Parathyroid adenoma (tissue), 2 donors: ENCODE data around the gene AHSG.

ENCODE experiments used
- H2AFZ ChIP-seq: fragments of 300-600 bp; sonication (generic); one replicate; pipeline ENCODE4 v1.7.0; 2017; ENCODE audit warnings: antibody characterized with exemption, mild to moderate bottlenecking
- H3K27ac ChIP-seq: fragments of 300-600 bp; sonication (generic); one replicate; pipeline ENCODE4 v1.7.0; 2017
- H3K27me3 ChIP-seq: fragments of 300-600 bp; sonication (generic); one replicate; pipeline ENCODE4 v1.7.0; 2017; ENCODE audit warnings: low read length; ENCODE audit not compliant: control insufficient read depth, insufficient read depth
- H3K36me3 ChIP-seq: fragments of 300-600 bp; sonication (generic); one replicate; pipeline ENCODE4 v1.7.0; 2017; ENCODE audit warnings: low read length; ENCODE audit not compliant: control insufficient read depth, insufficient read depth
- H3K4me1 ChIP-seq: fragments of 300-600 bp; sonication (generic); one replicate; pipeline ENCODE4 v1.7.0; 2017; ENCODE audit warnings: control low read depth
- H3K4me2 ChIP-seq: fragments of 300-600 bp; sonication (generic); one replicate; pipeline ENCODE4 v1.7.0; 2017; ENCODE audit warnings: low read length
- H3K4me3 ChIP-seq: fragments of 300-600 bp; sonication (generic); one replicate; pipeline ENCODE4 v1.7.0; 2017; ENCODE audit warnings: low read depth, low read length
- H3K79me2 ChIP-seq: fragments of 300-600 bp; sonication (generic); one replicate; pipeline ENCODE4 v1.7.0; 2017; ENCODE audit warnings: control low read depth
- H3K9ac ChIP-seq: fragments of 300-600 bp; sonication (generic); one replicate; pipeline ENCODE4 v1.7.0; 2017; ENCODE audit warnings: mild to moderate bottlenecking
- H3K9me3 ChIP-seq: fragments of 300-600 bp; sonication (generic); one replicate; pipeline ENCODE4 v1.7.0; 2017; ENCODE audit warnings: low read length; ENCODE audit not compliant: control insufficient read depth
- TF ChIP-seq, protein P1 (sequence below): fragments of 300-600 bp; sonication (generic); IDR thresholded peaks from one replicate; pipeline ENCODE4 v1.7.0; 2017; ENCODE audit warnings: antibody characterized with exemption, mild to moderate bottlenecking
- donor health status: primary hyperparathyroidism.

The AHSG gene

DNA sequence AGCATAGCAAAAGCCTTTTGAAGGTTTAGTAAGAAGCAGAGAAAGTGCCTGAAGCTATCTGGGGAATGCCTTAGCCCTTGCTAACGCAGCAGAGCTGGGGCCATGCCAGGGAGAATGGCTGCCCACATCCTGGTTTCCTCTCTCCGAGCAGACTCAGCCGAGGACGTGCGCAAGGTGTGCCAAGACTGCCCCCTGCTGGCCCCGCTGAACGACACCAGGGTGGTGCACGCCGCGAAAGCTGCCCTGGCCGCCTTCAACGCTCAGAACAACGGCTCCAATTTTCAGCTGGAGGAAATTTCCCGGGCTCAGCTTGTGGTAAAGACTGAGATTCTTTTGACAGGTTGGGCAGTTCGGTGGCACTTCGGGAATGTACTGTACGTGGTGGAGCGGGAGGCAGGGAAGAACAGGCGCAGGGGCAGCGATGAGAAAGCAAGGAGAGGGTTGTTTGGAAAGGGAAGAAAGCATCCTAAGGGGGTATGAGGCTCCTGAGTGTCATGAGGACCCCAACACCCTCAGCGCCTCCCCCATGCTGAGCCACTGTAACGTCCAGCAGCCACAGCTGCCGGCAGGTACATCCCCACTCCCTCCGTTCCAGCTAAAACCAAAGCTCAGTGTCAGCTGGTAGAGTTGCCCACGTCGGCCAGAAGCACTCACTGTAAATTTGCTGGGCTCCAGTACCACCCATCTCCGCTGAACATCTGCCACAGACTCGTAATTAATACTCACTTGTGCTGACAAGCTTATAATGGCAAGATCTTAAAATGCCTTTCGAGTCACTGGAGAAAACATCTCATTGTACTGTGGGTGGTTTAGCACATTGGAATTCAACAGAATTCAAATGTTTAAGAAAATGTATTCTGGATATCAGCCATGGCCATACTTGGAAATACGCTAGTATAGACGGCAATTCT lies 4.4 kb downstream of the AHSG start:
- no peaks in the 10 kb centered on the region for H3K79me2 ChIP-seq
- no peak overlapping the region for H3K27ac ChIP-seq
- TF ChIP-seq, protein P1, sequence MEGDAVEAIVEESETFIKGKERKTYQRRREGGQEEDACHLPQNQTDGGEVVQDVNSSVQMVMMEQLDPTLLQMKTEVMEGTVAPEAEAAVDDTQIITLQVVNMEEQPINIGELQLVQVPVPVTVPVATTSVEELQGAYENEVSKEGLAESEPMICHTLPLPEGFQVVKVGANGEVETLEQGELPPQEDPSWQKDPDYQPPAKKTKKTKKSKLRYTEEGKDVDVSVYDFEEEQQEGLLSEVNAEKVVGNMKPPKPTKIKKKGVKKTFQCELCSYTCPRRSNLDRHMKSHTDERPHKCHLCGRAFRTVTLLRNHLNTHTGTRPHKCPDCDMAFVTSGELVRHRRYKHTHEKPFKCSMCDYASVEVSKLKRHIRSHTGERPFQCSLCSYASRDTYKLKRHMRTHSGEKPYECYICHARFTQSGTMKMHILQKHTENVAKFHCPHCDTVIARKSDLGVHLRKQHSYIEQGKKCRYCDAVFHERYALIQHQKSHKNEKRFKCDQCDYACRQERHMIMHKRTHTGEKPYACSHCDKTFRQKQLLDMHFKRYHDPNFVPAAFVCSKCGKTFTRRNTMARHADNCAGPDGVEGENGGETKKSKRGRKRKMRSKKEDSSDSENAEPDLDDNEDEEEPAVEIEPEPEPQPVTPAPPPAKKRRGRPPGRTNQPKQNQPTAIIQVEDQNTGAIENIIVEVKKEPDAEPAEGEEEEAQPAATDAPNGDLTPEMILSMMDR, result peak; percentile 81
- H3K4me2 ChIP-seq, result peak overlapping the region; percentile 17
- H2AFZ ChIP-seq, result peak overlapping the region; percentile 84
- H3K4me1 ChIP-seq, result no peaks in the 10 kb centered on the region
- no peak overlapping the region for H3K4me3 ChIP-seq
- no peak overlapping the region for H3K9ac ChIP-seq
- no peaks in the 10 kb centered on the region for H3K27me3 ChIP-seq
- no peaks in the 10 kb centered on the region for H3K9me3 ChIP-seq
- H3K36me3 ChIP-seq, result no peaks in the 10 kb centered on the region

DNA sequence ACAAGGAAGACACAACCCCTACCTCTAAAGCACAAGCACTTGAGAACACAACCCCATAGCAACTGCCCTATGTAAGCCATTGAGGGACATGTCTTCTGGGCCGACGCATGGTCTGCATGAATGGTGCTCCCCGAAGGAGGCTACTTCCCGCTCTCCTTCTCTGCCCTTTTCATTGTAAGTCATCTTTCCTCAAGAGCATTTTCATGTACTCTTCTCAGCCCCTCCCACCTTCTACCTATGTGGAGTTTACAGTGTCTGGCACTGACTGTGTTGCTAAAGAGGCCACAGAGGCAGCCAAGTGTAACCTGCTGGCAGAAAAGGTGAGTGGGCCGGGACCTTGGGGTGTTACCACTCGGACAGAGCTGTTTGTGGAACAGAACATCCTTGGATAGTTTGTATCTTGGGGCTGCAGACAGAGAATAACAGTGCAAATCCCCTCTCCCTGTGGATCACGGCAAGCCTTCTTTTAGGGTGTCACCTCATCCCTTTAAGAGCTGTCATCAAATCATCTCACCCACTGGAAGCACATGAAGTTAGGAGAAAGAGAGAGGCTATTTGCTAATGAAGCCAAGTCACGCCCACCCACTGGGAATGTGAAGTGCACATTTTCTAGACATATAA lies 5.6 kb downstream of the AHSG start:
- Histone ChIP-seq H3K36me3 (no peaks in the 10 kb centered on the region), H3K79me2 (no peaks in the 10 kb centered on the region), H3K4me1 (no peaks in the 10 kb centered on the region), H3K4me2 (no peak overlapping the region), H3K9ac (no peak overlapping the region), H3K9me3 (no peaks in the 10 kb centered on the region), H3K27me3 (no peaks in the 10 kb centered on the region), H2AFZ (no peak overlapping the region), H3K4me3 (no peak overlapping the region), H3K27ac (no peak overlapping the region)
- TF ChIP-seq, protein P1, result no peak

DNA sequence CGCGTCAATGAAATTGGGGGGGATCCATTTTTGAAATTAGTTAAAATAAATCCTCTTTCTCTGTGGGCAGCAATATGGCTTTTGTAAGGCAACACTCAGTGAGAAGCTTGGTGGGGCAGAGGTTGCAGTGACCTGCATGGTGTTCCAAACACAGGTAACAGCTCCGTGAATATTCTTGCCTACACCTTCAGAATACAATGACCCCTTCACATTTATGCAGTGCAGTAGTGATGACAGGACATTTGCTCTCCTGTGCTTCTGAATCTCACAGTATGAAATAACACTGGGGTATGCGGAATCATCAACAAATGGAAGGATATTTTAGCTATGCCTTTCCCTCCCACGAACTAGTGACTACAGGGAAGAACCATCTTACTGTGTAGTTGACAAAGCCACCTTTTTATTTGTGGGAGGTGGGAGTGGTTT lies 6.9 kb downstream of the AHSG start:
- Histone ChIP-seq H3K27ac (no peak overlapping the region), H3K9me3 (no peaks in the 10 kb centered on the region), H2AFZ (no peak overlapping the region), H3K9ac (no peak overlapping the region), H3K36me3 (no peaks in the 10 kb centered on the region), H3K4me3 (no peak overlapping the region), H3K79me2 (no peaks in the 10 kb centered on the region), H3K4me2 (no peak overlapping the region), H3K4me1 (no peaks in the 10 kb centered on the region), H3K27me3 (no peaks in the 10 kb centered on the region)
- TF ChIP-seq, protein P1, result no peak

DNA sequence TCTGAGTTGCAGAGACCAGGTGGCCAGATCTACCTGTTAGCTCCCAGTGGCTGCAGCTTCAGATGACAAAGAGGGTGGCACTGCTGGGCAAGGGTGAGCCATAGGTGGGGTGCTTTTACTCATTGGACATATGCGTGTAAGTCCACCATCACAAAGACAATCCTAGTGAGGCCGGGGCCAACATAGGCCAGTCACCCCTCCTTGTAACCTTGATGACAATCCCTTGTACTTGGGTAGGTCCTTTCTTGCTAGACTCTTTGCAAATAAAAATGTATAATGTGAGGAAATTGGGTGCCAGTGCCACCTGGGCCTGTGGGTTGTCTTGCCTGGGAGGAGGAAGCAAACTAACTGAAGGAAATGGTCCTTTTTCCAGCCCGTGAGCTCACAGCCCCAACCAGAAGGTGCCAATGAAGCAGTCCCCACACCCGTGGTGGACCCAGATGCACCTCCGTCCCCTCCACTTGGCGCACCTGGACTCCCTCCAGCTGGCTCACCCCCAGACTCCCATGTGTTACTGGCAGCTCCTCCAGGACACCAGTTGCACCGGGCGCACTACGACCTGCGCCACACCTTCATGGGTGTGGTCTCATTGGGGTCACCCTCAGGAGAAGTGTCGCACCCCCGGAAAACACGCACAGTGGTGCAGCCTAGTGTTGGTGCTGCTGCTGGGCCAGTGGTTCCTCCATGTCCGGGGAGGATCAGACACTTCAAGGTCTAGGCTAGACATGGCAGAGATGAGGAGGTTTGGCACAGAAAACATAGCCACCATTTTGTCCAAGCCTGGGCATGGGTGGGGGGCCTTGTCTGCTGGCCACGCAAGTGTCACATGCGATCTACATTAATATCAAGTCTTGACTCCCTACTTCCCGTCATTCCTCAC lies 7.6 kb downstream of the AHSG start:
- H3K4me1 ChIP-seq, result no peaks in the 10 kb centered on the region
- no peaks in the 10 kb centered on the region for H3K79me2 ChIP-seq
- H3K9me3 ChIP-seq, result no peaks in the 10 kb centered on the region
- no peak overlapping the region for H3K27ac ChIP-seq
- H3K9ac ChIP-seq, result no peak overlapping the region
- H2AFZ ChIP-seq, result no peak overlapping the region
- TF ChIP-seq, protein P1, result no peak
- no peak overlapping the region for H3K4me2 ChIP-seq
- H3K36me3 ChIP-seq, result no peaks in the 10 kb centered on the region
- no peak overlapping the region for H3K4me3 ChIP-seq
- H3K27me3 ChIP-seq, result no peaks in the 10 kb centered on the region
